Heart left ventricle (tissue), 13 donors: ENCODE measurements around the gene ACSM5.

Experiments
- POLR2A ChIP-seq, 2 donors: fragments of 450-650 bp; IDR thresholded peaks; one replicate each; pipeline ENCODE4 v1.6.1; 2017; ENCODE audit warnings: antibody characterized with exemption in 2 of 2, mild to moderate bottlenecking in 2 of 2, moderate library complexity in 2 of 2
- TF ChIP-seq, protein P1 (sequence below), 12 donors: fragments of 200-600 bp; sonication (generic) in 4 of 12; IDR thresholded peaks; one replicate each; pipeline versions ENCODE4 v1.5.0 to v1.8.0; 2018 to 2022; ENCODE audit warnings: antibody characterized with exemption in 12 of 12, mild to moderate bottlenecking in 5 of 12
- donor health status: ischemic (EF 13 %, LVEDD 7.1; RV severe dilation, severe dysfunction).
- donor health status: DM: no; HTN: yes; CAD: no.
- donor health status: DM: no; HTN: no; CAD: no.
- donor health status: ischemic (EF 25% LVEDD 6.9; RV normal size, moderate dysfunction).
- donor health status: ischemic (EF 25% LVEDD 5.7; RV mildly dilated, moderate dysfunction).
- donor health status: ischemic (EF 35%, LVEDD 5.7; RV mildly dilated, moderate dysfunction).
- donor health status: nonischemic (EF 11% LVEDD 7.7; RV severe dilation, severe dysfunction).
- donor health status: DM: yes; HTN: yes; CAD: no.
- donor health status: PGD.
- donor health status: ischemic (EF 29% LVEDD 5.4; RV normal size, mild dysfunction).
- donor health status: nonischemic (EF 23%, LVEDD 6.1; RV moderate dilation, normal function).

DNA sequence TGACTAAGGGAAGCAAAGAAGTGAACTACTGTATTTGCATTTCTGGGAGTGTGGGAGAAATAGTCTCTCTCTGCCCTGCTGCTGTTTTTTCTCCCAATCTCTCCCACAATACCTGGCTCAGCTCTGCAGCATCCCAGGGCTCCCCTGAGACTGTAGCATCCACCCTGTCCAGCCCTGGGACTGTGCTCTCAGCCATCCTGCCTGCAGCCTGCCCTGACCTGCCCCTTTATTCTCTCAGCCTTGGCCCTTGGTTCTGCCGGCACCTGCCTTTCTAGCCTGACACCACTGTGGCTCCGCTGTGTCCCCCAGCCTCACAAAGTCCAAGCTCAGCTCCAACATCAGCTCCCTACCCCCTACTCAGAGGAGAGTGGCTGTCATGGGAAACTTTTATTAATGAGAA lies 6.7 kb upstream of the ACSM5 start:
- TF ChIP-seq POLR2A (IDR thresholded peaks at IDR 0.05) = no peak
- TF ChIP-seq, protein P1, sequence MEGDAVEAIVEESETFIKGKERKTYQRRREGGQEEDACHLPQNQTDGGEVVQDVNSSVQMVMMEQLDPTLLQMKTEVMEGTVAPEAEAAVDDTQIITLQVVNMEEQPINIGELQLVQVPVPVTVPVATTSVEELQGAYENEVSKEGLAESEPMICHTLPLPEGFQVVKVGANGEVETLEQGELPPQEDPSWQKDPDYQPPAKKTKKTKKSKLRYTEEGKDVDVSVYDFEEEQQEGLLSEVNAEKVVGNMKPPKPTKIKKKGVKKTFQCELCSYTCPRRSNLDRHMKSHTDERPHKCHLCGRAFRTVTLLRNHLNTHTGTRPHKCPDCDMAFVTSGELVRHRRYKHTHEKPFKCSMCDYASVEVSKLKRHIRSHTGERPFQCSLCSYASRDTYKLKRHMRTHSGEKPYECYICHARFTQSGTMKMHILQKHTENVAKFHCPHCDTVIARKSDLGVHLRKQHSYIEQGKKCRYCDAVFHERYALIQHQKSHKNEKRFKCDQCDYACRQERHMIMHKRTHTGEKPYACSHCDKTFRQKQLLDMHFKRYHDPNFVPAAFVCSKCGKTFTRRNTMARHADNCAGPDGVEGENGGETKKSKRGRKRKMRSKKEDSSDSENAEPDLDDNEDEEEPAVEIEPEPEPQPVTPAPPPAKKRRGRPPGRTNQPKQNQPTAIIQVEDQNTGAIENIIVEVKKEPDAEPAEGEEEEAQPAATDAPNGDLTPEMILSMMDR (IDR thresholded peaks at IDR 0.05) = no peak
